Measurements from ENCODE around the gene TRIM60. TPM values are rescaled to one million over a fixed set of nuclear protein-coding genes. Genes with fewer than 3 reads are reported as not detected.
"Not testable (repeated sequence)": the region's sequence is repeated elsewhere in the genome, so short reads cannot be mapped to it uniquely, and the experiment has no call there.

Gene TRIM60
- total RNA-seq (2014; rRNA removed; shearing (Covaris generic)) = not detected in 2 replicates

GRCh38 chr4:165031436-165032211, at the start of gene TRIM60:
TRIM60 (plus strand) TSS chr4:165031999; CDS start chr4:165040073, 8,074 bp downstream.
- no peak for DNase-seq (ENCODE audit: low spot score)
- in situ Hi-C loops (cut with HindIII; ENCODE audit: low sequenced_read_pairs) = no loop called here

DNA sequence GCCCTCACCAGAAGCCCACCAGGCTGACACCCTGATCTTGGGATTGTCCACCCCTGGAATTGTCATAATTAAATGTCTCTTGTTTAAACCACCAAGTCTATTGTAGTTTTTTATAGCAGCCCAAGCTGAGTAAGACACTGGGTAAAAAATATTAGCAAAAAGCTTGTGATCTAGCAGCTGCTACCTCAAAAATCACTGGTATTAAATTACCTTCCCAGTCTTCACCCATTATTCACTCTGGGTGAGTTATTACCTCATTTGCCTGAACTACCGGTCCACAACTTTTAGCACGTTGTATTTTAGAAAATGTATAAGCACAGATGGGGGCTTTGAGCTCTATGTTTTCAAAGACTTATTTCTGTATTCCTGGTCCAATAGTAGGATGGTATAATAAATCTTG, 42.3 kb upstream of the TRIM60 start:
- no peak for DNase-seq (ENCODE audit: low spot score)
- in situ Hi-C loops (cut with HindIII; ENCODE audit: low sequenced_read_pairs) = no loop called here

DNA sequence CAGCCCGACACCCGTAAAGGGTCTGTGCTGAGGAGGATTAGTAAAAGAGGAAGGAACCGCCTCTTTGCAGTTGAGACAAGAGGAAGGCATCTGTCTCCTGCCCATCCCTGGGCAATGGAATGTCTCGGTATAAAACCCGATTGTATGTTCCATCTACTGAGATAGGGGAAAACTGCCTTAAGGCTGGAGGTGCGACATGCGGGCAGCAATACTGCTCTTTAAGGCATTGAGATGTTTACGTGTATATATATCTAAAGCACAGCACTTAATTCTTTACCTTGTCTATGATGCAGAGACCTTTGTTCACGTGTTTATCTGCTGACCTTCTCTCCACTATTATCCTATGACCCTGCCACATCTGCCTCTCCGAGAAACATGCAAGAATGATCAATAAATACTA, 41.0 kb upstream of the TRIM60 start:
- in situ Hi-C loops (cut with HindIII; ENCODE audit: low sequenced_read_pairs); DNase-seq (ENCODE audit: low spot score): not testable (repeated sequence)

GRCh38 chr4:164996123-164996522, 35.7 kb upstream of the TRIM60 start:
- in situ Hi-C loops (cut with HindIII; ENCODE audit: low sequenced_read_pairs); DNase-seq (ENCODE audit: low spot score): not testable (repeated sequence)

DNA sequence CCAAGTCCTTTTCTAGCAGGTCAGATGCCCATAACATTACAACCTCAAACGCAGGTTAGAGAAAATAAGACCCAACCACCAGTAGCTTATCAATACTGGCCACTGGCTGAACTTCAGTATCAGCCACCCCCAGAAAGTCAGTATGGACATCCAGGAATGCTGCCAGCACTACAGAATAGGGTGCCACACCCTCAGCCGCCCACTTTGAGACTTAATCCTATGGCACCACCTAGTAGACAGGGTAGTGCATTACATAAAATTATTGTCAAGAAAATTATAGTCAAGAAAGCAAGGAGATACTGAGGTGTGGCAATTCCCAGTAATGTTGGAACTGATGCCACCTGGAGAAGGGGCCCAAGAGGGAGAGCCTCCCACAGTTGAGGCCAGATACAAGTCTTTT, 34.5 kb upstream of the TRIM60 start:
- no peak for DNase-seq (ENCODE audit: low spot score)
- in situ Hi-C loops (cut with HindIII; ENCODE audit: low sequenced_read_pairs) = no loop called here

DNA sequence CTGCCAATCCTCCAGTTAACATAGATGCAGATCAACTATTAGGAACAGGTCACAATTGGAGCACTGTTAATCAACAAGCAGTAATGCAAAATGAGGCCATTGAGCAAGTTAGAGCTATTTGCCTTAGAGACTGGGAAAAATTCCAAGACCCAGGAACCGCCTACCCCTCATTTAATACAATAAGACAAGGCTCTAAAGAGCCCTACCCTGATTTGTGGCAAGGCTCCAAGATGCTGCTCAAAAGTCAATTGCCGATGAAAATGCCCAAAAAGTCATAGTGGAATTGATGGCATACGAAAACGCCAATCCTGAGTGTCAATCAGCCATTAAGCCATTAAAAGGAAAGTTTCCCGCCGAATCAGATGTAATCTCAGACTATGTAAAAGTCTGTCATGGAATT, 33.9 kb upstream of the TRIM60 start:
- in situ Hi-C loops (cut with HindIII; ENCODE audit: low sequenced_read_pairs) = no loop called here

DNA sequence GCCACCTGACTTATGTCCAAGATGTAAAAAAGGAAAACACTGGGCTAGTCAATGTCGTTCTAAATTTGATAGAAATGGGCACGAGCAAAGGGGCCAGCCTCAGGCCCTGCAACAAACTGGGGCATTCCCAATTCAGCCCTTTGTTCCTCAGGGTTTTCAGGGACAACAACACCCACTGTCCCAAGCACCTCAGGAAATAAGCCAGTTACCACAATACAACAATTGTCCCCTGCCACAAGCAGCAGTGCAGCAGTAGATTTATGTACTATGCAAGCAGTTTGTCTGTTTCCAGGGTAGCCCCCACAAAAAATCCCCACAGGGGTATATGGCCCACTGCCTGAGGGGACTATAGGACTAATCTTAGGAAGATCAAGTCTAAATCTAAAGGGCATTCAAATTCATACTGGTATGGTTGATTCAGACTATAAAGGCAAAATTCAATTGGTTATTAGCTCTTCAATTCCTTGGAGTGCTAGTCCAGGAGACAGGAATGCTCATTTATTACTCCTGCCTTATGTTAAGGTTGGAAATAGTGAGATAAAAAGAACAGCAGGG, 33.2 kb upstream of the TRIM60 start:
- DNase-seq (ENCODE audit: low spot score); in situ Hi-C loops (cut with HindIII; ENCODE audit: low sequenced_read_pairs): not testable (repeated sequence)

More for the DNA sequence above, 33.9 kb upstream of the TRIM60 start:
- no peak for DNase-seq (ENCODE audit: low spot score)

DNA sequence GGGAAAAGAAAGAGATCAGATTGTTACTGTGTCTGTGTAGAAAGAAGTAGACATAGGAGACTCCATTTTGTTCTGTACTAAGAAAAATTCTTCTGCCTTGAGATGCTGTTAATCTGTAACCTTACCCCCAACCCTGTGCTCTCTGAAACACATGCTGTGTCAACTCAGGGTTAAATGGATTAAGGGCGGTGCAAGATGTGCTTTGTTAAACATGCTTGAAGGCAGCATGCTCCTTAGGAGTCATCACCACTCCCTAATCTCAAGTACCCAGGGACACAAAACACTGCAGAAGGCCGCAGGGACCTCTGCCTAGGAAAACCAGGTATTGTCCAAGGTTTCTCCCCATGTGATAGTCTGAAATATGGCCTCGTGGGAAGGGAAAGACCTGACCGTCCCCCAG, 29.8 kb upstream of the TRIM60 start:
- DNase-seq (ENCODE audit: low spot score); in situ Hi-C loops (cut with HindIII; ENCODE audit: low sequenced_read_pairs): not testable (repeated sequence)

- no peak for DNase-seq (ENCODE audit: low spot score)
- in situ Hi-C loops (cut with HindIII; ENCODE audit: low sequenced_read_pairs) = no loop called here
Observed at GRCh38 chr4:165005352-165005925, 26.4 kb upstream of the TRIM60 start.

GRCh38 chr4:165006456-165006855, 25.3 kb upstream of the TRIM60 start:
- DNase-seq (ENCODE audit: low spot score) = no peak
- in situ Hi-C loops (cut with HindIII; ENCODE audit: low sequenced_read_pairs) = no loop called here

DNA sequence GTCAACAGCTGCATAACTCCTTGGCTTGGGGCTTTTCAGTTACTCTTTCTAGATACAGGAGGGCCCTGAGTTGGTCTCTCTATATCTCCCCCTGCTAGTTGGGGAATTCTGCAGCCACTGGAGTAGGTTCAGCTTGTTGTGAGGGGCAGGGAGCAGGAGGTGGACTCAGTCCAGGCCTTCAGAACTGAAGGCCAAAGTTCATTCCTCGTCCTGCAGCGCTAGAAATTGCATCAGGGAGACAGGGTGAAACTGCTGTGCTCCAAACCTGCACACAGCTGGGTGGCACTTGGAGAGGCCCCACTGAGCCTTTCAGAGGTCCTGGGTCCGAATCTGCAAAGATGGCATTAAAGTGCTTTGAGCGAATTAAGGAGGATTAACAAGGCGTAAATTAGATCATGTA, 24.9 kb upstream of the TRIM60 start:
- no peak for DNase-seq (ENCODE audit: low spot score)
- in situ Hi-C loops (cut with HindIII; ENCODE audit: low sequenced_read_pairs) = no loop called here

DNA sequence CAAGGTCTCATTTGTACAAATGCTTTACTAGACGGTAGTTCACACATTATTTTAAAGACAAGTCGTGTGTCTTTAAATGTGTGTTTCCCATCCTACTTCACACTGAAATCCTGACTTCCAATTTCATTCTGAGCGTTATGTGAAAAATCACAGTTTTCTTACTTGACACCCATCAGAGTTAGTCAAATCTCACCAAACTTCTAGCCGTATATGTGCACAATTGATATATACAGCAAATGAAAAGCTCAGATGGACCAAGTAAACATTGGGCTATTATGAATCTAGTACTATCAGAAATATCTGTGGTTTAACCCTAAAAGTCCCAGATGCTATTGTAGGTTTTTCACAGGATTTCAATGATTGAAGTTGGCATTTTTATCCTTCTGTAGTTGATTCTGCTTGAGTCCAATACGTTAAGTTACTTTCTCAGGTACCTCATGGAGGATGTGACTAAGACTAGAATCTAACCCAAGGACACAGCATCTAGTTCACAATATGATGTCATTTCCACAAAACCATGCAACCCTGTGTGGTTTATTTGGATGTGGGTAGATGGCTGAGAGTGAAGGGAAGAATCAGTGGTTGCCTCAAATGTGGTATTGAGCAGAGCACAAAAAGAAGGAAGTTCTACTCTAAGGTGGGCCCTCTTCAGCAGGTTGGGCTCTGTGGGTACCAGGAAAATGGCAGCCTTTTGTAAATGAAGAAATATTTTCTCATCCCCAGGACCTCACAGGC, 22.1 kb upstream of the TRIM60 start:
- no peak for DNase-seq (ENCODE audit: low spot score)
- in situ Hi-C loops (cut with HindIII; ENCODE audit: low sequenced_read_pairs) = no loop called here

DNA sequence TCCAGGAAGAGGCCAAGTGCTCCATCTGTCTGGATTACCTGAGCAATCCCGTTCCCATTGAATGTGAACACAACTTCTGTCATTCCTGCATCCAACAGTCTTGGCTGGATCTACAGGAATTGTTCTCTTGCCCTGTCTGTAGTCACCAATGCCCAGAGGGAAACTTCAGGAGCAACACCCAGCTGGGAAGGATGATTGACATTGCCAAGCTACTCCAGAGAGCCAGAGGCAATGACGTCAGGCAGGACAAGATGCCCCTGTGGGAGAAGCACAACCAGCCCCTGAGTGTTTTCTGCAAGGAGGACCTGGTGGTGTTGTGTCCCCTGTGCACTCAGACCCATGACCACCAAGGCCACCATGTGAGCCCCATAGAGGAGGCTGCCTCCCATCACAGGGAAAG, 21.3 kb upstream of the TRIM60 start:
- in situ Hi-C loops (cut with HindIII; ENCODE audit: low sequenced_read_pairs) = no loop called here
- DNase-seq (ENCODE audit: low spot score) = no peak

DNA sequence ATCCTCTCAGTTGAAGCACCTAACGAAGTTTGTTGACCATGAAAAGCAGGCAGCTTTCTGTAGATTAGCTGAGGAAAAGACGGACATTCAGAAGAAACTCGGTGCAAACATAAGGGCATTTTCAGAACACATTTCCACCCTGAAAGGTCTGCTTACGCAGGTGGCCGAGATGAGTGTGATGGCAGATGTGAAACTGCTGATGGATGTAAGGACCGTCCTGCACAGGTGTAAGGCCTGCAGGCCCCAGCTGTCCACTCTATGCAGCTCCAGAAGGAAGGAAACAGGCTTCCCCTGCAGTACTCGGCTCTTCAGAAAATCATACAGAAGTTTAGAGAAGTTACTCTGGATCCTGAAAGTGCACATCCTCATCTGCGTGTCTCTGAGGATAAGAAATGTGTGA, 20.8 kb upstream of the TRIM60 start:
- DNase-seq (ENCODE audit: low spot score) = no peak
- in situ Hi-C loops (cut with HindIII; ENCODE audit: low sequenced_read_pairs) = no loop called here

DNA sequence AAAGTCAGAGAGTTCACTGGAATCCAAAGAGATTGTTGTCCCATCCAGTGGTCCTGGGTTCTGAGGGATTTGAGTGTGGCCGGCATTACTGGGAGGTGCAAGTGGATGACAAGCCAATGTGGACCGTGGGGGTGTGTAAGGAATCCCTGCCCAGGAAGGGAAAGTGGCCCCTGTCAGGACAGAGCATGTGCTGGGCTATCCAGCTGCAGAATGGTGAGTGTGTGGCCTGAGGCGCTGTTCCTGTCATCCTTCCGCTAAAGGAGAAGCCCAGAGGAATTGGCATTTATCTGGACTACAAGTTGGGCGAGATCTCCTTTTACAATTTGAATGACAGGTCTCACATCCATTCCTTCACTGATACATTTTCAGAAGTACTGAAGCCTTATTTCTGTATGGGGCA, 20.4 kb upstream of the TRIM60 start:
- no peak for DNase-seq (ENCODE audit: low spot score)
- in situ Hi-C loops (cut with HindIII; ENCODE audit: low sequenced_read_pairs) = no loop called here

GRCh38 chr4:165013691-165014090, 18.1 kb upstream of the TRIM60 start:
- in situ Hi-C loops (cut with HindIII; ENCODE audit: low sequenced_read_pairs) = no loop called here
- no peak for DNase-seq (ENCODE audit: low spot score)

DNA sequence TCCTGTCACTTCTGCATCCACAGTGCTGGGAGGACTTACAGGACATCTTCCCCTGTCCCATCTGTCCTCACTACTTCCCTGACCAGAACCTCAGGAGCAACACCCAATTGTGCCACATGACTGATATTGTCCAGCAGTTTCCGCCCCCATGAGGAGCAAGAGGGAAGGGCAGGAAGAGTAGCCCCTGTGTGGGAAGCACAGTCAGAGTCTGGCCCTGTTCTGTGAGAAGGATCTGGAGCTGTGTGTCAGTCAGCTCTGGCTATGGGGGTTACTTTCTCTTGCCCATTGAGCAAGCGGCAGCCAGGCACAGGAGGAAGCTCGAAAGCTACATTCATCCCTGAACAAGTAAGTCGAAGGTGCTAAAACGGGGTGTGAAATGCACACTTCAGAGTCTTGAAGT, 14.8 kb upstream of the TRIM60 start:
- in situ Hi-C loops (cut with HindIII; ENCODE audit: low sequenced_read_pairs) = no loop called here
- no peak for DNase-seq (ENCODE audit: low spot score)

GRCh38 chr4:165019995-165020394, 11.8 kb upstream of the TRIM60 start:
- DNase-seq (ENCODE audit: low spot score); in situ Hi-C loops (cut with HindIII; ENCODE audit: low sequenced_read_pairs): not testable (repeated sequence)

DNA sequence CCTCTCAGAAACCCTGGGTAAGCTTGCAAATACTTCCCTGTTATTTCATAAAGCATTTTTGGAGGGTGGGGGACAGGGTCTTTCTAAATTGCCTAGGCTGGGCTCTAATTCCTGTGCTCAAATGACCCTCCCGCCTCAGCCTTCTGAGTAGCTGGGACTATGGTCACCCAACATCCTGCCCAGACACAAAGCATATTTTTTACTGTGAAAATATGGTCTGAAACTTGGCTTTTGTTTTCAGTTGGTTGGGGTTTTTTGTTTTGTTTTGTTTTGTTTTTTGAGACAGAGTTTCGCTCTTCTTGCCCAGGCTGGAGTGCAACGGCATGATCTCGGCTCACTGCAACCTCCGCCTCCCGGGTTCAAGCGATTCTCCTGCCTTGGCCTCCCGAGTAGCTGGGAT, 6.0 kb upstream of the TRIM60 start:
- in situ Hi-C loops (cut with HindIII; ENCODE audit: low sequenced_read_pairs); DNase-seq (ENCODE audit: low spot score): not testable (repeated sequence)
